ENCODE measurements around the gene GRXCR1. TPM values are rescaled to one million over a fixed set of nuclear protein-coding genes. Genes with fewer than 3 reads are reported as not detected.

Gene GRXCR1
- polyA plus RNA-seq, 1 of the 3 experiments (the other 2 are of a cell fraction) = not detected

DNA sequence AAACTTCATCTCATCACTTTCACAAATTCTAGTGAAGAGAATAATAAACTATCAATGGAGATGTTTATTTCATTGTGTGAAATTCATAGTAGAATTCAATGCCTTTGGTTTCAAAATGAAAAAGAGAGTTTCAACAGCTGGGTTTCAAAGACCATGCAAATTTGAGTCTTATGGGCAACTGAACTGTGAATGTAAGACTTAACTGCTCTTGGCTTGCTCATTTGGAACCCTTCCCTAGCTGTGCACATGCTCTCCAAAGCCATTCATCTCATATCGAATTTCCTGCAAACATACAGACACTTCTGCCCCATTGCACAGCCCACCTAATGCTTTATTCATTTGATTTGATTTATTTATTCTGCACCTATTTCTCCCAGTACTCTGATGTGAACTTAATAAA lies 154.5 kb downstream of the GRXCR1 start:
- TF ChIP-seq GABPA (IDR thresholded peaks at IDR 0.05; ENCODE audit: low read depth) (no peak), FOXJ3 (CRISPR knock-in tag; IDR thresholded peaks at IDR 0.05) (no peak), EP300 (IDR thresholded peaks at IDR 0.05; ENCODE audit: borderline replicate concordance in 1 of 2, low read depth in 1 of 2, low read length in 1 of 2) (no peak), FOSL2 (IDR thresholded peaks at IDR 0.05; ENCODE audit: borderline replicate concordance, low read depth) (no peak), POLR2AphosphoS5 (IDR thresholded peaks at IDR 0.05; ENCODE audit: low read depth, low read length) (no peak), NRF1 (IDR thresholded peaks at IDR 0.05; ENCODE audit: low read depth, low read length) (no peak), FOXM1 (IDR thresholded peaks at IDR 0.05; ENCODE audit: low read depth) (no peak), RAD21 (IDR thresholded peaks at IDR 0.05; ENCODE audit: low read length) (no peak), RFX5 (IDR thresholded peaks at IDR 0.05; ENCODE audit: low read length) (no peak), RCOR1 (IDR thresholded peaks at IDR 0.05; ENCODE audit: low read length) (no peak)
- TF ChIP-seq, protein P1, sequence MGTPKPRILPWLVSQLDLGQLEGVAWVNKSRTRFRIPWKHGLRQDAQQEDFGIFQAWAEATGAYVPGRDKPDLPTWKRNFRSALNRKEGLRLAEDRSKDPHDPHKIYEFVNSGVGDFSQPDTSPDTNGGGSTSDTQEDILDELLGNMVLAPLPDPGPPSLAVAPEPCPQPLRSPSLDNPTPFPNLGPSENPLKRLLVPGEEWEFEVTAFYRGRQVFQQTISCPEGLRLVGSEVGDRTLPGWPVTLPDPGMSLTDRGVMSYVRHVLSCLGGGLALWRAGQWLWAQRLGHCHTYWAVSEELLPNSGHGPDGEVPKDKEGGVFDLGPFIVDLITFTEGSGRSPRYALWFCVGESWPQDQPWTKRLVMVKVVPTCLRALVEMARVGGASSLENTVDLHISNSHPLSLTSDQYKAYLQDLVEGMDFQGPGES (IDR thresholded peaks at IDR 0.05; ENCODE audit: low read depth, low read length) = no peak
- TF ChIP-seq, protein P2, sequence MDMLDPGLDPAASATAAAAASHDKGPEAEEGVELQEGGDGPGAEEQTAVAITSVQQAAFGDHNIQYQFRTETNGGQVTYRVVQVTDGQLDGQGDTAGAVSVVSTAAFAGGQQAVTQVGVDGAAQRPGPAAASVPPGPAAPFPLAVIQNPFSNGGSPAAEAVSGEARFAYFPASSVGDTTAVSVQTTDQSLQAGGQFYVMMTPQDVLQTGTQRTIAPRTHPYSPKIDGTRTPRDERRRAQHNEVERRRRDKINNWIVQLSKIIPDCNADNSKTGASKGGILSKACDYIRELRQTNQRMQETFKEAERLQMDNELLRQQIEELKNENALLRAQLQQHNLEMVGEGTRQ (IDR thresholded peaks at IDR 0.05; ENCODE audit: borderline replicate concordance, low read depth, low read length) = no peak
- TF ChIP-seq, protein P3, sequence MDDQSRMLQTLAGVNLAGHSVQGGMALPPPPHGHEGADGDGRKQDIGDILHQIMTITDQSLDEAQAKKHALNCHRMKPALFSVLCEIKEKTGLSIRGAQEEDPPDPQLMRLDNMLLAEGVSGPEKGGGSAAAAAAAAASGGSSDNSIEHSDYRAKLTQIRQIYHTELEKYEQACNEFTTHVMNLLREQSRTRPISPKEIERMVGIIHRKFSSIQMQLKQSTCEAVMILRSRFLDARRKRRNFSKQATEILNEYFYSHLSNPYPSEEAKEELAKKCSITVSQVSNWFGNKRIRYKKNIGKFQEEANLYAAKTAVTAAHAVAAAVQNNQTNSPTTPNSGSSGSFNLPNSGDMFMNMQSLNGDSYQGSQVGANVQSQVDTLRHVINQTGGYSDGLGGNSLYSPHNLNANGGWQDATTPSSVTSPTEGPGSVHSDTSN (IDR thresholded peaks at IDR 0.05) = no peak
- TF ChIP-seq, protein P4, sequence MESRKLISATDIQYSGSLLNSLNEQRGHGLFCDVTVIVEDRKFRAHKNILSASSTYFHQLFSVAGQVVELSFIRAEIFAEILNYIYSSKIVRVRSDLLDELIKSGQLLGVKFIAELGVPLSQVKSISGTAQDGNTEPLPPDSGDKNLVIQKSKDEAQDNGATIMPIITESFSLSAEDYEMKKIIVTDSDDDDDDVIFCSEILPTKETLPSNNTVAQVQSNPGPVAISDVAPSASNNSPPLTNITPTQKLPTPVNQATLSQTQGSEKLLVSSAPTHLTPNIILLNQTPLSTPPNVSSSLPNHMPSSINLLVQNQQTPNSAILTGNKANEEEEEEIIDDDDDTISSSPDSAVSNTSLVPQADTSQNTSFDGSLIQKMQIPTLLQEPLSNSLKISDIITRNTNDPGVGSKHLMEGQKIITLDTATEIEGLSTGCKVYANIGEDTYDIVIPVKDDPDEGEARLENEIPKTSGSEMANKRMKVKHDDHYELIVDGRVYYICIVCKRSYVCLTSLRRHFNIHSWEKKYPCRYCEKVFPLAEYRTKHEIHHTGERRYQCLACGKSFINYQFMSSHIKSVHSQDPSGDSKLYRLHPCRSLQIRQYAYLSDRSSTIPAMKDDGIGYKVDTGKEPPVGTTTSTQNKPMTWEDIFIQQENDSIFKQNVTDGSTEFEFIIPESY (IDR thresholded peaks at IDR 0.05; ENCODE audit: borderline replicate concordance, low read depth) = no peak
- no peaks in the 10 kb centered on the region for H3K9me2 ChIP-seq
- H2AFZ ChIP-seq (ENCODE audit: low read depth) = no peak overlapping the region
- no peak overlapping the region for H3K4me3 ChIP-seq (ENCODE audit: low read depth in 2 of 2, low read length in 1 of 2)
- ChIA-PET CTCF (interaction anchor here (1.1 to 1.2 kb wide), 2 partner anchors 82 to 85 kb away, joined by 3 read pairs; no protein-coding TSS in a partner anchor), POLR2A (no interaction called here)
- H3K9me3 ChIP-seq = no peaks in the 10 kb centered on the region
- no peak overlapping the region for H3K27ac ChIP-seq (ENCODE audit: low read depth in 2 of 2, low read length in 1 of 2)
- no peaks in the 10 kb centered on the region for H4K20me1 ChIP-seq (ENCODE audit: insufficient read depth)
- H3K4me2 ChIP-seq = no peak overlapping the region
- DNase-seq = no peak
- no peaks in the 10 kb centered on the region for H3F3A ChIP-seq (replicated peaks; ENCODE audit: insufficient read depth)
- no peaks in the 10 kb centered on the region for H3K36me3 ChIP-seq (replicated peaks in 1 of 2; ENCODE audit: control insufficient read depth in 1 of 2, insufficient read depth in 2 of 2, low read length in 1 of 2)
- 0% methylated on average over 1 of the region's 1 CpG for WGBS (ENCODE audit: low lambda C conversion rate)
- H3K27me3 ChIP-seq (ENCODE audit: insufficient read depth) = no peaks in the 10 kb centered on the region
- H3K4me1 ChIP-seq (ENCODE audit: control insufficient read depth in 1 of 2, insufficient read depth in 2 of 2, low read depth in 1 of 2, low read length in 1 of 2) = no peaks in the 10 kb centered on the region
- no peaks in the 10 kb centered on the region for H3K79me2 ChIP-seq (ENCODE audit: insufficient read depth)
- no peak overlapping the region for H3K9ac ChIP-seq

Measured in SK-N-SH (cell line).